ENCODE measurements around the gene MESP1.

MESP1 gene

DNA sequence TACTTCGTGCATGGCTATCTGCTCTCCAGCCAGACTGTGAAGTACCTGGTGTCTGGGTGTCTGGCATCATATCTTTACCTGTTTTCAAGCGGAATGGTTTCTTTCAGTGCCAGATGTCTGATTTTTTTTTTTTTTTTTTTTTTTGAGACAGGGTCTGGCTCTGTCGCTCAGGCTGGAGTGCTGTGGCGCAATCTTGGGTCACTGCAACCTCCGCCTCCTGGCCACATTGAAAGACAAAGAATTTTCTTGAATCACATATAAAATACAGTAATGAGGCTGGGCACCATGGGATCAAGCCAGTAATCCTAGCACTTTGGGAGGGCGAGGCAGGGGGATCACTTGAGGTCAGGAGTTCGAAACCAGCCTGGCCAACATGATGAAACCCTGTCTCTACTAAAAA is 2.8 kb upstream of the MESP1 start:
- no peak for TF ChIP-seq EZH2phosphoT487 (IDR thresholded peaks at IDR 0.05; ENCODE audit: low read length)
- no peak for TF ChIP-seq EZH2 (optimal IDR thresholded peaks at IDR 0.05; ENCODE audit: low read depth, low read length)
- no peak for TF ChIP-seq CTCF (IDR thresholded peaks at IDR 0.05; ENCODE audit: low read length)
- Histone ChIP-seq H3F3A (ENCODE audit: insufficient read depth, low read length) (no peaks in the 10 kb centered on the region), H3K9me2 (replicated peaks; ENCODE audit: insufficient read depth, low read length) (no peaks in the 10 kb centered on the region), H3K27me3 (replicated peaks; ENCODE audit: insufficient read depth, low read length) (no peaks in the 10 kb centered on the region), H3K9ac (ENCODE audit: low read length) (no peak overlapping the region), H3K9me3 (replicated peaks; ENCODE audit: insufficient read depth, low read length) (no peaks in the 10 kb centered on the region), H3K27ac (ENCODE audit: low read length) (no peak overlapping the region), H3K36me3 (replicated peaks; ENCODE audit: insufficient read depth, low read length) (no peaks in the 10 kb centered on the region), H4K20me1 (ENCODE audit: insufficient read depth, low read length) (no peaks in the 10 kb centered on the region), H2AFZ (ENCODE audit: low read length) (no peak overlapping the region), H3K4me3 (ENCODE audit: low read length) (no peak overlapping the region), H3K4me2 (ENCODE audit: low read depth, low read length) (no peak overlapping the region), H3K4me1 (ENCODE audit: low read length) (peaks cover 16% of the 10 kb centered on the region), H3K79me2 (ENCODE audit: low read length) (peaks cover 4% of the 10 kb centered on the region)
- DNase-seq, result no peak

- no peak overlapping the region for H3K4me3 ChIP-seq (ENCODE audit: low read length)
- no peak for TF ChIP-seq EZH2phosphoT487 (IDR thresholded peaks at IDR 0.05; ENCODE audit: low read length)
- TF ChIP-seq CTCF (IDR thresholded peaks at IDR 0.05; ENCODE audit: low read length), result no peak
- no peak for TF ChIP-seq EZH2 (optimal IDR thresholded peaks at IDR 0.05; ENCODE audit: low read depth, low read length)
Observed at GRCh38 chr15:89751748-89752147, 699 bp upstream of the MESP1 start.

DNA sequence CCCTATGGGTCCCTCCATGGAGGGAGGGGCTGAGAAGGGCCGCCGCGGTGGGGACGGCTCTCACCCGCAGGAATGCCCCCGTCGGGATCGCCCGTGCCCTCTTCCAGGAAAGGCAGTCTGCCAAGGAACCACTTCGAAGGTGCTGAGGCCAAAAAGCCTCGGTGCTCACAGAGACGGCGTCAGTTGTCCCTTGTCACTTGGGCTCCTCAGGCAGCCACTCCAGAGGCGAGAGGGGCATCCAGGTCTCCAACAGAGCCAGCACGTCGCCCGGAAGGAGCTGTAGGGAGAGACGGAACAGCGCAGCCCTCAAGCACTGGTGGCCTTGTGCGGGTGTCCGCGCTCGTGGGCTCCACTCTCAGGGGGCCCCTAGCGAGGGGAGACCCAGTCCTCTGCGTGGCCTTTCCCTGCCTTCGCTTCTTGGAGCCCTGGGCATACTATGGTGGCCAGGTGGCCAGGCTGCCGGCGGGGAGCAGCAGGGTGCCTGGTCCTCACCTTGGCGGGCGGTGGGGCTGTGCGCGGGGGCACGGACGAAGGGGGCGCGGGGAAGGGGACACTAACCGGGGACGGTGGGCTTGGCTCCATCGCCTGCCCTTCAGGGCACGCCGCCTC is 994 bp downstream of the MESP1 start:
- Histone ChIP-seq H3K27ac (ENCODE audit: low read length) (no peak overlapping the region), H3F3A (ENCODE audit: insufficient read depth, low read length) (no peaks in the 10 kb centered on the region), H3K9me2 (replicated peaks; ENCODE audit: insufficient read depth, low read length) (no peaks in the 10 kb centered on the region), H2AFZ (ENCODE audit: low read length) (peak overlapping the region; percentile 92), H3K27me3 (replicated peaks; ENCODE audit: insufficient read depth, low read length) (no peaks in the 10 kb centered on the region), H3K4me2 (ENCODE audit: low read depth, low read length) (peak overlapping the region; percentile 99), H3K79me2 (ENCODE audit: low read length) (peaks cover 4% of the 10 kb centered on the region), H3K4me3 (ENCODE audit: low read length) (peak overlapping the region; percentile 76), H3K36me3 (replicated peaks; ENCODE audit: insufficient read depth, low read length) (no peaks in the 10 kb centered on the region), H3K9ac (ENCODE audit: low read length) (peak overlapping the region; percentile 80), H4K20me1 (ENCODE audit: insufficient read depth, low read length) (no peaks in the 10 kb centered on the region), H3K9me3 (replicated peaks; ENCODE audit: insufficient read depth, low read length) (no peaks in the 10 kb centered on the region), H3K4me1 (ENCODE audit: low read length) (peaks cover 12% of the 10 kb centered on the region)
- peak; percentile 41 for DNase-seq
- no peak for TF ChIP-seq EZH2 (optimal IDR thresholded peaks at IDR 0.05; ENCODE audit: low read depth, low read length)
- TF ChIP-seq CTCF (IDR thresholded peaks at IDR 0.05; ENCODE audit: low read length), result no peak
- no peak for TF ChIP-seq EZH2phosphoT487 (IDR thresholded peaks at IDR 0.05; ENCODE audit: low read length)

More at GRCh38 chr15:89751748-89752147, 699 bp upstream of the MESP1 start:
- Histone ChIP-seq H3K27me3 (replicated peaks; ENCODE audit: insufficient read depth, low read length) (no peaks in the 10 kb centered on the region), H3K4me2 (ENCODE audit: low read depth, low read length) (peak overlapping the region; percentile 90), H3K36me3 (replicated peaks; ENCODE audit: insufficient read depth, low read length) (no peaks in the 10 kb centered on the region), H3K27ac (ENCODE audit: low read length) (no peak overlapping the region), H3F3A (ENCODE audit: insufficient read depth, low read length) (no peaks in the 10 kb centered on the region), H2AFZ (ENCODE audit: low read length) (no peak overlapping the region), H3K79me2 (ENCODE audit: low read length) (peaks cover 4% of the 10 kb centered on the region), H3K9ac (ENCODE audit: low read length) (no peak overlapping the region; the same call in 1 of the 2 replicates), H3K9me2 (replicated peaks; ENCODE audit: insufficient read depth, low read length) (no peaks in the 10 kb centered on the region), H3K4me1 (ENCODE audit: low read length) (peaks cover 12% of the 10 kb centered on the region), H4K20me1 (ENCODE audit: insufficient read depth, low read length) (no peaks in the 10 kb centered on the region), H3K9me3 (replicated peaks; ENCODE audit: insufficient read depth, low read length) (no peaks in the 10 kb centered on the region)
- no peak for DNase-seq
